HepG2 (cell line): Measurements from ENCODE around the gene PGPEP1. TPM values are rescaled to one million over a fixed set of nuclear protein-coding genes. Genes with fewer than 3 reads are reported as not detected.

Experiments used
- ASH2L ChIP-seq: fragments of 300-600, 200-600 bp; sonication (generic); IDR thresholded peaks from 2 replicates; pipeline ENCODE4 v1.7.0; 2017; ENCODE audit warnings: low read depth, mild to moderate bottlenecking, moderate library complexity, mixed read lengths, low read length; ENCODE audit not compliant: insufficient read length
- CREM ChIP-seq, 2 experiments: sonication (generic) in 1 of 2; formaldehyde crosslinking in 1 of 2; IDR thresholded peaks; 2 replicates each; pipeline versions ENCODE4 v1.4.0 to v1.6.1; 2016 to 2020; ENCODE audit warnings: antibody characterized with exemption in 1 of 2, mild to moderate bottlenecking in 1 of 2, missing genetic modification reagents in 1 of 2
- DMAP1 ChIP-seq: IDR thresholded peaks from 2 replicates; pipeline ENCODE4 v1.6.1; 2016
- EZH2 ChIP-seq: conservative IDR thresholded peaks from 2 replicates; pipeline ENCODE4 v1.6.1; 2012; ENCODE audit warnings: mild to moderate bottlenecking, low read depth, low read length, moderate library complexity
- IRF2 ChIP-seq: IDR thresholded peaks from 2 replicates; pipeline ENCODE4 v1.6.1; 2018; ENCODE audit warnings: missing genetic modification reagents, missing compliant biosample characterization
- JUNB ChIP-seq: sonication (generic); formaldehyde crosslinking; IDR thresholded peaks from 2 replicates; pipeline ENCODE4 v1.8.0; 2022; ENCODE audit warnings: missing genetic modification reagents, mild to moderate bottlenecking, borderline replicate concordance
- KDM2A ChIP-seq: sonication (generic); formaldehyde crosslinking; IDR thresholded peaks from 2 replicates; pipeline ENCODE4 v1.4.0; 2020; ENCODE audit warnings: low read depth, missing genetic modification reagents, borderline replicate concordance
- MAFF ChIP-seq: IDR thresholded peaks from 2 replicates; pipeline ENCODE4 v1.6.1; 2011; ENCODE audit warnings: low read depth, low read length, improper control_type of control experiment
- MTA3 ChIP-seq: sonication (generic); formaldehyde crosslinking; IDR thresholded peaks from 2 replicates; pipeline ENCODE4 v1.4.0; 2020; ENCODE audit warnings: missing genetic modification reagents
- NRL ChIP-seq: sonication (generic); formaldehyde crosslinking; IDR thresholded peaks from 2 replicates; pipeline ENCODE4 v1.5.0; 2020; ENCODE audit warnings: missing genetic modification reagents, mild to moderate bottlenecking, moderate library complexity, borderline replicate concordance
- PCBP2 ChIP-seq: fragments of 200-400 bp; formaldehyde crosslinking; optimal IDR thresholded peaks from 2 replicates; pipeline ENCODE3; 2018; ENCODE audit warnings: low read length, low read depth; ENCODE audit not compliant: poor library complexity, severe bottlenecking
- RBM22 ChIP-seq: fragments of 200-400 bp; formaldehyde crosslinking; optimal IDR thresholded peaks from 2 replicates; pipeline ENCODE3; 2017; ENCODE audit warnings: mild to moderate bottlenecking, low read length, moderate library complexity
- RXRB ChIP-seq: IDR thresholded peaks from 2 replicates; pipeline ENCODE4 v1.6.1; 2016; ENCODE audit warnings: borderline replicate concordance, missing genetic modification reagents, missing compliant biosample characterization
- ZBTB7A ChIP-seq: sonication (generic); formaldehyde crosslinking; IDR thresholded peaks from 2 replicates; pipeline ENCODE4 v1.8.0; 2022; ENCODE audit warnings: mild to moderate bottlenecking, missing genetic modification reagents
- ZNF329 ChIP-seq: sonication (generic); formaldehyde crosslinking; IDR thresholded peaks from 2 replicates; pipeline ENCODE4 v1.9.0; 2021; ENCODE audit warnings: low read depth, mild to moderate bottlenecking, missing genetic modification reagents
- ZNF441 ChIP-seq: sonication (generic); formaldehyde crosslinking; IDR thresholded peaks from 2 replicates; pipeline ENCODE4 v1.7.0; 2021; ENCODE audit warnings: missing genetic modification reagents, borderline replicate concordance
- ZNF607 ChIP-seq: sonication (generic); formaldehyde crosslinking; IDR thresholded peaks from 2 replicates; pipeline ENCODE4 v1.5.1; 2020; ENCODE audit warnings: missing genetic modification reagents, mild to moderate bottlenecking, borderline replicate concordance
- ZNF772 ChIP-seq: sonication (generic); formaldehyde crosslinking; IDR thresholded peaks from 2 replicates; pipeline ENCODE4 v1.5.0; 2020; ENCODE audit warnings: mild to moderate bottlenecking, missing genetic modification reagents
- polyA plus RNA-seq, 8 experiments: library from polyadenylated mRNA; depleted of rRNA in 3 of 8; stranded (reverse) in 7 of 8; unstranded in 1 of 8; fragments of >200 nt; fragmentation: Illumina TruSeq in 4 of 8; extraction: Trizol in 4 of 8; gene quantifications; 2 replicates each; pipeline versions ENCODE4 v1.2.1 to v1.2.3, GENCODE V29; 2011 to 2016; ENCODE audit warnings: low read depth in 4 of 8, missing spikeins in 1 of 8, mixed read lengths in 1 of 8; ENCODE audit not compliant: insufficient read depth in 1 of 8
- total RNA-seq, 5 experiments: library from RNA; depleted of rRNA; stranded (reverse); fragments of >200 nt; fragmentation: Illumina TruSeq; extraction: Trizol; gene quantifications; 2 replicates each; pipeline ENCODE4 v1.2.3, GENCODE V29; 2016; ENCODE audit warnings: low read depth in 1 of 5
- TF ChIP-seq, protein P1 (sequence below): sonication (generic); formaldehyde crosslinking; IDR thresholded peaks from 2 replicates; pipeline ENCODE4 v1.4.0; 2020; ENCODE audit warnings: missing genetic modification reagents
- TF ChIP-seq, protein P2 (sequence below): sonication (generic); formaldehyde crosslinking; IDR thresholded peaks from 2 replicates; pipeline ENCODE4 v1.5.0; 2020; ENCODE audit warnings: mild to moderate bottlenecking, missing genetic modification reagents
- TF ChIP-seq, protein P3 (sequence below): sonication (generic); formaldehyde crosslinking; IDR thresholded peaks from 2 replicates; pipeline ENCODE4 v1.4.0; 2020; ENCODE audit warnings: mild to moderate bottlenecking, missing genetic modification reagents

The PGPEP1 gene
- total and polyA plus RNA-seq, 2 of the 13 experiments (the other 11 are each of a cell fraction or from before 2014, with no cell fraction given), result 53.1 to 56.6 TPM

DNA sequence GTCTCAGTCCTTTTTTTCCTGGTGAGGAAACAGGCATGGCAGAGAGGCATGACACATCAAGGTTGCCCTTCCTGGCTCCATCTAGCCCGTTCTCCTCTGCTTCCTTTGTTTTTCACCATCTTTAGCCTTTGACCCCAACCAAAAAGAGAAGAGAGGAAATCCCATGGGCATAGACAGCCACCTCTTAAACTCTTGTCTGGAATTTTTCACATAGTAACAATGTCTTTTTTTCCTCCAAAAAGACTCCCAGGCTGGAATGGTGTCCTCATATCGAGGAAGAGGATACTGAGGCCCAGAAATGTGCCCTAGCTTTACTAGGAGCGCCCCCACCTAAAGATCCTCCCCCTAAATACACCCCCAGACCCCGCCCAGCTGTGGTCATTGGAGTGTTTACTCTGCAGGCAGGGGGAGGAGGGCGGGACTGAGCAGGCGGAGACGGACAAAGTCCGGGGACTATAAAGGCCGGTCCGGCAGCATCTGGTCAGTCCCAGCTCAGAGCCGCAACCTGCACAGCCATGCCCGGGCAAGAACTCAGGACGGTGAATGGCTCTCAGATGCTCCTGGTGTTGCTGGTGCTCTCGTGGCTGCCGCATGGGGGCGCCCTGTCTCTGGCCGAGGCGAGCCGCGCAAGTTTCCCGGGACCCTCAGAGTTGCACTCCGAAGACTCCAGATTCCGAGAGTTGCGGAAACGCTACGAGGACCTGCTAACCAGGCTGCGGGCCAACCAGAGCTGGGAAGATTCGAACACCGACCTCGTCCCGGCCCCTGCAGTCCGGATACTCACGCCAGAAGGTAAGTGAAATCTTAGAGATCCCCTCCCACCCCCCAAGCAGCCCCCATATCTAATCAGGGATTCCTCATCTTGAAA, 45.5 kb downstream of the PGPEP1 start, which contains the start of gene GDF15 (continued):
- TF ChIP-seq ZNF441 (CRISPR knock-in tag) (peak; percentile 88), MTA3 (CRISPR knock-in tag) (no peak), JUNB (CRISPR knock-in tag) (0 out of 2 replicates have a peak, but pooled peaks have one; percentile 55), KDM2A (CRISPR knock-in tag) (peak; percentile 93), ASH2L (peak; percentile 75), ZNF607 (CRISPR knock-in tag) (peak; percentile 88), DMAP1 (CRISPR knock-in tag) (peak; percentile 75; the same call in 1 of the 2 replicates), ZNF772 (CRISPR knock-in tag) (peak; percentile 87), ZNF329 (CRISPR knock-in tag) (peak; percentile 85), EZH2 (no peak), IRF2 (CRISPR knock-in tag) (peak; percentile 89), PCBP2 (no peak), NRL (CRISPR knock-in tag) (peak; percentile 52; the same call in 1 of the 2 replicates), RBM22 (peak; percentile 23), MAFF (no peak), ZBTB7A (CRISPR knock-in tag) (0 out of 2 replicates have a peak, but pooled peaks have one; percentile 59), RXRB (CRISPR knock-in tag) (peak; percentile 74; the same call in 1 of the 2 replicates), CREM (IDR thresholded peaks at IDR 0.05) (peak; percentile 82; the same call in 1 of the 2 replicates), CREM (CRISPR knock-in tag; IDR thresholded peaks at IDR 0.05) (no peak)
- TF ChIP-seq, protein P1, sequence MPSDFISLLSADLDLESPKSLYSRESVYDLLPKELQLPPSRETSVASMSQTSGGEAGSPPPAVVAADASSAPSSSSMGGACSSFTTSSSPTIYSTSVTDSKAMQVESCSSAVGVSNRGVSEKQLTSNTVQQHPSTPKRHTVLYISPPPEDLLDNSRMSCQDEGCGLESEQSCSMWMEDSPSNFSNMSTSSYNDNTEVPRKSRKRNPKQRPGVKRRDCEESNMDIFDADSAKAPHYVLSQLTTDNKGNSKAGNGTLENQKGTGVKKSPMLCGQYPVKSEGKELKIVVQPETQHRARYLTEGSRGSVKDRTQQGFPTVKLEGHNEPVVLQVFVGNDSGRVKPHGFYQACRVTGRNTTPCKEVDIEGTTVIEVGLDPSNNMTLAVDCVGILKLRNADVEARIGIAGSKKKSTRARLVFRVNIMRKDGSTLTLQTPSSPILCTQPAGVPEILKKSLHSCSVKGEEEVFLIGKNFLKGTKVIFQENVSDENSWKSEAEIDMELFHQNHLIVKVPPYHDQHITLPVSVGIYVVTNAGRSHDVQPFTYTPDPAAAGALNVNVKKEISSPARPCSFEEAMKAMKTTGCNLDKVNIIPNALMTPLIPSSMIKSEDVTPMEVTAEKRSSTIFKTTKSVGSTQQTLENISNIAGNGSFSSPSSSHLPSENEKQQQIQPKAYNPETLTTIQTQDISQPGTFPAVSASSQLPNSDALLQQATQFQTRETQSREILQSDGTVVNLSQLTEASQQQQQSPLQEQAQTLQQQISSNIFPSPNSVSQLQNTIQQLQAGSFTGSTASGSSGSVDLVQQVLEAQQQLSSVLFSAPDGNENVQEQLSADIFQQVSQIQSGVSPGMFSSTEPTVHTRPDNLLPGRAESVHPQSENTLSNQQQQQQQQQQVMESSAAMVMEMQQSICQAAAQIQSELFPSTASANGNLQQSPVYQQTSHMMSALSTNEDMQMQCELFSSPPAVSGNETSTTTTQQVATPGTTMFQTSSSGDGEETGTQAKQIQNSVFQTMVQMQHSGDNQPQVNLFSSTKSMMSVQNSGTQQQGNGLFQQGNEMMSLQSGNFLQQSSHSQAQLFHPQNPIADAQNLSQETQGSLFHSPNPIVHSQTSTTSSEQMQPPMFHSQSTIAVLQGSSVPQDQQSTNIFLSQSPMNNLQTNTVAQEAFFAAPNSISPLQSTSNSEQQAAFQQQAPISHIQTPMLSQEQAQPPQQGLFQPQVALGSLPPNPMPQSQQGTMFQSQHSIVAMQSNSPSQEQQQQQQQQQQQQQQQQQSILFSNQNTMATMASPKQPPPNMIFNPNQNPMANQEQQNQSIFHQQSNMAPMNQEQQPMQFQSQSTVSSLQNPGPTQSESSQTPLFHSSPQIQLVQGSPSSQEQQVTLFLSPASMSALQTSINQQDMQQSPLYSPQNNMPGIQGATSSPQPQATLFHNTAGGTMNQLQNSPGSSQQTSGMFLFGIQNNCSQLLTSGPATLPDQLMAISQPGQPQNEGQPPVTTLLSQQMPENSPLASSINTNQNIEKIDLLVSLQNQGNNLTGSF, result peak; percentile 93
- TF ChIP-seq, protein P2, sequence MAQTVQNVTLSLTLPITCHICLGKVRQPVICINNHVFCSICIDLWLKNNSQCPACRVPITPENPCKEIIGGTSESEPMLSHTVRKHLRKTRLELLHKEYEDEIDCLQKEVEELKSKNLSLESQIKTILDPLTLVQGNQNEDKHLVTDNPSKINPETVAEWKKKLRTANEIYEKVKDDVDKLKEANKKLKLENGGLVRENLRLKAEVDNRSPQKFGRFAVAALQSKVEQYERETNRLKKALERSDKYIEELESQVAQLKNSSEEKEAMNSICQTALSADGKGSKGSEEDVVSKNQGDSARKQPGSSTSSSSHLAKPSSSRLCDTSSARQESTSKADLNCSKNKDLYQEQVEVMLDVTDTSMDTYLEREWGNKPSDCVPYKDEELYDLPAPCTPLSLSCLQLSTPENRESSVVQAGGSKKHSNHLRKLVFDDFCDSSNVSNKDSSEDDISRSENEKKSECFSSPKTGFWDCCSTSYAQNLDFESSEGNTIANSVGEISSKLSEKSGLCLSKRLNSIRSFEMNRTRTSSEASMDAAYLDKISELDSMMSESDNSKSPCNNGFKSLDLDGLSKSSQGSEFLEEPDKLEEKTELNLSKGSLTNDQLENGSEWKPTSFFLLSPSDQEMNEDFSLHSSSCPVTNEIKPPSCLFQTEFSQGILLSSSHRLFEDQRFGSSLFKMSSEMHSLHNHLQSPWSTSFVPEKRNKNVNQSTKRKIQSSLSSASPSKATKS, result peak; percentile 17; the same call in 1 of the 2 replicates
- TF ChIP-seq, protein P3, sequence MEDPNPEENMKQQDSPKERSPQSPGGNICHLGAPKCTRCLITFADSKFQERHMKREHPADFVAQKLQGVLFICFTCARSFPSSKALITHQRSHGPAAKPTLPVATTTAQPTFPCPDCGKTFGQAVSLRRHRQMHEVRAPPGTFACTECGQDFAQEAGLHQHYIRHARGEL (CRISPR knock-in tag), result 0 out of 2 replicates have a peak, but pooled peaks have one; percentile 1
